Calu3 (cell line): Measurements from ENCODE around the gene SKP2. TPM values are rescaled to one million over a fixed set of nuclear protein-coding genes. Genes with fewer than 3 reads are reported as not detected.
A peak's percentile ranks its signal among the peaks of the same experiment; 100 is the strongest.

Source experiments
- BruUV-seq: library from RNA; stranded (reverse); fragments of 400-500 nt; replicated peaks from 2 replicates; lab custom pipeline; 2021; lab: Mats Ljungman, UMichigan
- CTCF ChIA-PET: fragments of 300-600 bp; sonication (Branson Sonifier 250); formaldehyde crosslinking; loops from one replicate; lab custom pipeline; 2022; ENCODE audit warnings: antibody characterized with exemption; lab: Charles Lee
- DNase-seq: peaks from one replicate; pipeline ENCODE4 v3.0.0; 2022
- H3K27ac Mint-ChIP-seq: one replicate; pipeline ENCODE4 v1.8.0; 2022; ENCODE audit warnings: mixed read lengths; ENCODE audit not compliant: unreplicated experiment
- H3K27me3 Mint-ChIP-seq: one replicate; pipeline ENCODE4 v1.8.0; 2022; ENCODE audit warnings: mixed read lengths; ENCODE audit not compliant: unreplicated experiment
- H3K36me3 Mint-ChIP-seq: one replicate; pipeline ENCODE4 v1.8.0; 2022; ENCODE audit warnings: mild to moderate bottlenecking, moderate library complexity, mixed read lengths; ENCODE audit not compliant: insufficient read depth, unreplicated experiment
- H3K4me1 Mint-ChIP-seq: one replicate; pipeline ENCODE4 v1.8.0; 2022; ENCODE audit warnings: mild to moderate bottlenecking, low read depth, mixed read lengths; ENCODE audit not compliant: unreplicated experiment
- H3K4me3 Mint-ChIP-seq: one replicate; pipeline ENCODE4 v1.8.0; 2022; ENCODE audit warnings: mild to moderate bottlenecking, low read depth, moderate library complexity, mixed read lengths; ENCODE audit not compliant: unreplicated experiment
- H3K9me3 Mint-ChIP-seq: one replicate; pipeline ENCODE4 v1.8.0; 2022; ENCODE audit warnings: low read depth, mixed read lengths; ENCODE audit not compliant: unreplicated experiment
- CTCF ChIP-seq: fragments of 200-600 bp; IDR thresholded peaks from one replicate; pipeline ENCODE4 v1.8.0; 2022; ENCODE audit warnings: antibody characterized with exemption; ENCODE audit not compliant: unreplicated experiment
- intact Hi-C: fragments of 100-400 bp; cut with micrococcal nuclease; formaldehyde crosslinking; loops from one replicate; pipeline ENCODE4 v1.10.0; 2022; ENCODE audit not compliant: unreplicated experiment
- microRNA-seq: library from miRNA; unstranded; fragments of <30 nt; microRNA quantifications from one replicate; pipeline ENCODE4 v1.2.0, GENCODE V29; 2022
- total RNA-seq: library from RNA; stranded (reverse); gene quantifications from 2 replicates; pipeline ENCODE4 v1.2.3, GENCODE V29; 2022

SKP2 gene
- total RNA-seq, 1 experiment from 2014 or later = 26.1 TPM

- Mint-ChIP-seq H3K4me3 (no peak overlapping the region), H3K27me3 (no peaks in the 10 kb centered on the region), H3K4me1 (peaks cover 18% of the 10 kb centered on the region), H3K36me3 (no peaks in the 10 kb centered on the region), H3K27ac (no peak overlapping the region), H3K9me3 (no peaks in the 10 kb centered on the region)
- no peak for DNase-seq
- TF ChIP-seq CTCF = no peak
- intact Hi-C loops = no loop called here
- BruUV-seq = no TSS peak
- CTCF ChIA-PET = interaction anchor here (2.3 kb wide), 1 partner anchor 14 kb away, joined by 10 read pairs; the partner anchor contains the start of gene NADK2
These were observed 75.1 kb downstream of the SKP2 start for GRCh38 chr5:36227046-36227445.

- Mint-ChIP-seq H3K36me3 (no peaks in the 10 kb centered on the region), H3K4me1 (peaks cover 27% of the 10 kb centered on the region), H3K27me3 (no peaks in the 10 kb centered on the region), H3K27ac (no peak overlapping the region), H3K4me3 (no peak overlapping the region), H3K9me3 (no peaks in the 10 kb centered on the region)
- CTCF ChIA-PET = interaction anchor here (0.8 to 2.3 kb wide), 2 partner anchors 13 to 56 kb away, joined by 3 to 10 read pairs; partner anchors contain the start of gene NADK2
- intact Hi-C loops = no loop called here
- DNase-seq = no peak
- TF ChIP-seq CTCF = no peak
- BruUV-seq = no TSS peak
These were observed 76.6 kb downstream of the SKP2 start for GRCh38 chr5:36228505-36228904.

GRCh38 chr5:36230151-36230790 lies 78.4 kb downstream of the SKP2 start:
- CTCF ChIA-PET = no interaction called here

GRCh38 chr5:36232533-36232932 lies 80.6 kb downstream of the SKP2 start:
- Mint-ChIP-seq H3K4me1 (peaks cover 37% of the 10 kb centered on the region), H3K27me3 (no peaks in the 10 kb centered on the region), H3K27ac (no peak overlapping the region), H3K9me3 (no peaks in the 10 kb centered on the region), H3K36me3 (no peaks in the 10 kb centered on the region), H3K4me3 (no peak overlapping the region)
- no TSS peak for BruUV-seq
- intact Hi-C loops = no loop called here
- CTCF ChIA-PET = no interaction called here
- no peak for DNase-seq
- no peak for TF ChIP-seq CTCF

More at GRCh38 chr5:36230151-36230790, 78.4 kb downstream of the SKP2 start:
- BruUV-seq = no TSS peak
- H3K4me1 Mint-ChIP-seq = peaks cover 27% of the 10 kb centered on the region
- H3K36me3 Mint-ChIP-seq = no peaks in the 10 kb centered on the region
- intact Hi-C loops = no loop called here
- no peak overlapping the region for H3K4me3 Mint-ChIP-seq
- no peaks in the 10 kb centered on the region for H3K27me3 Mint-ChIP-seq
- no peaks in the 10 kb centered on the region for H3K9me3 Mint-ChIP-seq
- no peak for TF ChIP-seq CTCF
- no peak for DNase-seq
- H3K27ac Mint-ChIP-seq = no peak overlapping the region

Small RNA genes lying within 50 kb of the gene (microRNA-seq; reads per million reads assigned to microRNA genes)
- 4.6 reads per million, percentile 11 among the genes with 10 or more reads in this experiment for gene MIR580

Other genes with a start within 250 kb of the SKP2 start
- gene CAPSL, start 213.5 kb upstream of the SKP2 start, total RNA-seq = not detected in 2 replicates
- not detected in 2 replicates for gene UGT3A1, start 160.7 kb upstream of the SKP2 start, total RNA-seq
- not detected in 2 replicates for gene UGT3A2, start 85.2 kb upstream of the SKP2 start, total RNA-seq
- 12.1 and 13.8 TPM in 2 replicates for gene LMBRD2, start 224 bp upstream of the SKP2 start, total RNA-seq
- gene NADK2, start 89.8 kb downstream of the SKP2 start, total RNA-seq = 18.8 and 21.6 TPM in 2 replicates
- gene RANBP3L, start 149.8 kb downstream of the SKP2 start, total RNA-seq = not detected in 2 replicates